VCaP (cell line): ENCODE measurements around the gene LARGE2.

Source experiments
- H3K27ac ChIP-seq: fragments of 450-650 bp; 2 replicates; pipeline ENCODE4 v1.5.1; 2017
- TF ChIP-seq, protein P1 (sequence below): fragments of 450-650 bp; conservative IDR thresholded peaks from 2 replicates; pipeline ENCODE4 v1.5.1; 2017; ENCODE audit warnings: mild to moderate bottlenecking, moderate library complexity

LARGE2 gene

DNA sequence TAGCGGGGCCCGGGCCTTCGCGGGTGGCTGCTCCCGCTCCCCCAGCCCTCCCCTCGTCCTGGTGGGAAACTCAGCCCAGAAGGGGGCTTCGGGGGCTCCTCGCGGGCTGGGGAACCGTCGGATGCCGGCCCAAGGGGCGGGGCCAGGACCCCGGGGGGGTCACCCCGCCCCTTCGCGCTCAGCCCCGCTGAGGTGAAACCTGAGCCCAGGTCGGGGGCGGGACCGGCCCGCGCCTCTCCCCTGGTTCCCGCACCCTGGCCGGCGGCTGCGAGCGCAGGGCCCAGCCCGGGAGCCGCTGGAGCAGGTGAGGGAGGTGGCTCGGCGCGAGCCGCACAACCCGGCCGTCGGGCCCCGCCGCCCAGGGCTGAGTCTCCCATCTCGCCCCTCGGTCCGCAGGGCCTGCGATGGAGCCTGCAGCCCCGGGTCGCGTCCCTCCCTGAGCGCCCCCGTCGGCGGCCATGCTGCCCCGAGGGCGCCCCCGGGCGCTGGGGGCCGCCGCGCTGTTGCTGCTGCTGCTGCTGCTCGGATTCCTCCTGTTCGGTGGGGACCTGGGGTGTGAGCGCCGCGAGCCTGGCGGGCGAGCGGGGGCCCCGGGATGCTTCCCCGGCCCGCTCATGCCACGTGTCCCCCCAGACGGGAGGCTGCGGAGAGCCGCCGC lies at the start of gene LARGE2:
Gene LARGE2, plus strand, starts transcription at position 232 of the 658 bp plus-strand sequence. Its CDS starts 227 bp downstream, at position 459.
- TF ChIP-seq, protein P1, sequence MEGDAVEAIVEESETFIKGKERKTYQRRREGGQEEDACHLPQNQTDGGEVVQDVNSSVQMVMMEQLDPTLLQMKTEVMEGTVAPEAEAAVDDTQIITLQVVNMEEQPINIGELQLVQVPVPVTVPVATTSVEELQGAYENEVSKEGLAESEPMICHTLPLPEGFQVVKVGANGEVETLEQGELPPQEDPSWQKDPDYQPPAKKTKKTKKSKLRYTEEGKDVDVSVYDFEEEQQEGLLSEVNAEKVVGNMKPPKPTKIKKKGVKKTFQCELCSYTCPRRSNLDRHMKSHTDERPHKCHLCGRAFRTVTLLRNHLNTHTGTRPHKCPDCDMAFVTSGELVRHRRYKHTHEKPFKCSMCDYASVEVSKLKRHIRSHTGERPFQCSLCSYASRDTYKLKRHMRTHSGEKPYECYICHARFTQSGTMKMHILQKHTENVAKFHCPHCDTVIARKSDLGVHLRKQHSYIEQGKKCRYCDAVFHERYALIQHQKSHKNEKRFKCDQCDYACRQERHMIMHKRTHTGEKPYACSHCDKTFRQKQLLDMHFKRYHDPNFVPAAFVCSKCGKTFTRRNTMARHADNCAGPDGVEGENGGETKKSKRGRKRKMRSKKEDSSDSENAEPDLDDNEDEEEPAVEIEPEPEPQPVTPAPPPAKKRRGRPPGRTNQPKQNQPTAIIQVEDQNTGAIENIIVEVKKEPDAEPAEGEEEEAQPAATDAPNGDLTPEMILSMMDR, result no peak
- H3K27ac ChIP-seq, result peak within 1 kb of the TSS; percentile 99

GRCh38 chr11:45876401-45876800 lies 46.1 kb upstream of the LARGE2 start:
- H3K27ac ChIP-seq, result no peak overlapping the region

GRCh38 chr11:45877221-45877620 lies 45.2 kb upstream of the LARGE2 start:
- TF ChIP-seq, protein P1, result no peak

More at GRCh38 chr11:45876401-45876800, 46.1 kb upstream of the LARGE2 start:
- TF ChIP-seq, protein P1, result no peak

DNA sequence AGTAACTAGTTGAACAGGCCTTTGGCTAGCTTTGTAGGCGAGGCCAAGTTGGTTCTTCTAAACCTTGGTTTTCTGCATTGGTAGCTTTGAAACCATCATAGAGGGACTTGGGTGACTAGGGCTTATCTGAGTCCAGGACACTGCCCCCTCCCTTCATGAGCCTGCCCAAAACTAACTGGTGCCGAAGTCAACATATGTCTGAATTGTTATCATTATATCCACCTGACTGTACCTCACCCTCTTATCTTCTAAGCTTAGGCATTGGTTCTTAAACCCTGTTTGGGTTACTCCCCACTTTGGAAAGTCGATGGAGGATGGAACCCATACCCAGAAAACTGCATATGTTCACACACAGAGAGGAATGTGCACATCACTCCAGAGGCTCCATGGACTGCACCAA lies 44.6 kb upstream of the LARGE2 start:
- no peak overlapping the region for H3K27ac ChIP-seq
- TF ChIP-seq, protein P1, result no peak

More at GRCh38 chr11:45877221-45877620, 45.2 kb upstream of the LARGE2 start:
- H3K27ac ChIP-seq, result no peak overlapping the region

DNA sequence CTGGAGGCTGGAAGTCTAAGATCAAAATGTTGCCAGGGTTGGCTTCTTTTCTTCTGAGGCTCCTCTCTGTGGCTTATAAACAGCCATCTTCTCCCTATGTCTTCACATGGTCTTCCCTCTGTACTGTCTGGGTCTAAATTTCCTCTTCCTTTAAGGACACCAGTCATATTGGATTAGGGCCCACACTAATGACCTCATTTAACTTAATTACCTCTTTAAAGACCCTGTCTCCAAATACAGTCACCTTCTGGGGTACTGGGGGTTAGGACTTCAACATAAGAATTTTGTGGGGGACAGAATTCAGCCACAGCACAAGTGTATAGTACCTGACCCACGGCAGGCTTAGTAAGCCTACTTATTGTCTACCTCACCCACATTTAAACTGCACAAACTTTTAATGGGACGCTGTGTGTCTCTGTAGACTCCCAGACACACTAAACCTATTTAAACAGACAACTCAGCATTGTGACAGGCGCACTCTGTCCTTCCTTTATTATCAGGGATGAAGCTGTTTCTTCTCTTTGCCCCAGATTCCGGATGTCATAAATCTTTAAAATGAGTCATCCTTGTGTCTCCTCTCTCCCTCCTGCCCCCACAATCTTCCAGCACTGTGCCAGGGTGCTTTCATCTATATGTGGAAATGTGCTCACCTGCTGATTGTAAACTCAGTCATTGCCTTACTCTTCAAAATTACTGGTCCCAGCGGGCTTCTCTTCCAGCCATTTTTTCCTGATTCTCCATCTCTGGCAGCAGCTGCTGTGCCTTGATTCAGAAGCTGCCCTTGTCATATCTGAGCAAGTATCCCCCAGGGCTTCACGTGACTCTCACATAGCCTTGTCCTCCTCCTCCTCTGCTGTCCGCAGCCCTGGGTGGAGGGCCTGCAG lies 42.4 kb upstream of the LARGE2 start:
- TF ChIP-seq, protein P1, result no peak
- peak overlapping the region; percentile 66 for H3K27ac ChIP-seq

- TF ChIP-seq, protein P1, result no peak
- H3K27ac ChIP-seq, result peak overlapping the region; percentile 66
These were observed 41.5 kb upstream of the LARGE2 start for GRCh38 chr11:45880772-45881570.
